RWPE2 (cell line): ENCODE results near the gene CBFA2T3.

Experiments used
- ATAC-seq: fragments of 200-7000 bp; cut with Tn5 transposase; 3 replicates; pipeline ENCODE4 v1.9.1; 2021; ENCODE audit warnings: low read depth
- DNase-seq: peaks from one replicate; pipeline ENCODE4 v3.0.0-alpha.2; 2020; ENCODE audit warnings: low spot score
- H3K27ac ChIP-seq: fragments of 450-650 bp; 2 replicates; pipeline ENCODE4 v1.5.1; 2017; ENCODE audit warnings: mild to moderate bottlenecking; ENCODE audit not compliant: poor library complexity, severe bottlenecking
- H3K27me3 ChIP-seq: fragments of 250-450 bp; sonication (Bioruptor Pico); 2 replicates; pipeline ENCODE4 v1.5.1; 2021; ENCODE audit warnings: mild to moderate bottlenecking, moderate library complexity; ENCODE audit not compliant: insufficient read depth, poor library complexity, severe bottlenecking
- H3K36me3 ChIP-seq: fragments of 250-450 bp; sonication (Bioruptor Pico); 2 replicates; pipeline ENCODE4 v1.5.1; 2020; ENCODE audit warnings: low read depth, mild to moderate bottlenecking, moderate library complexity
- H3K4me1 ChIP-seq: fragments of 250-450 bp; sonication (Bioruptor Pico); 2 replicates; pipeline ENCODE4 v1.5.1; 2021; ENCODE audit warnings: mild to moderate bottlenecking, moderate library complexity; ENCODE audit not compliant: insufficient read depth, poor library complexity, severe bottlenecking
- H3K4me3 ChIP-seq: fragments of 250-450 bp; sonication (Bioruptor Pico); 2 replicates; pipeline ENCODE4 v1.5.1; 2021; ENCODE audit warnings: mild to moderate bottlenecking, moderate library complexity; ENCODE audit not compliant: severe bottlenecking
- H3K9me3 ChIP-seq: fragments of 250-450 bp; sonication (Bioruptor Pico); 2 replicates; pipeline ENCODE4 v1.5.1; 2021; ENCODE audit warnings: mild to moderate bottlenecking, moderate library complexity; ENCODE audit not compliant: severe bottlenecking
- TF ChIP-seq, protein P1 (sequence below): fragments of 450-650 bp; IDR thresholded peaks from one replicate; pipeline ENCODE4 v1.5.1; 2017; ENCODE audit warnings: mild to moderate bottlenecking, moderate library complexity; ENCODE audit not compliant: poor library complexity, severe bottlenecking

The CBFA2T3 gene

DNA sequence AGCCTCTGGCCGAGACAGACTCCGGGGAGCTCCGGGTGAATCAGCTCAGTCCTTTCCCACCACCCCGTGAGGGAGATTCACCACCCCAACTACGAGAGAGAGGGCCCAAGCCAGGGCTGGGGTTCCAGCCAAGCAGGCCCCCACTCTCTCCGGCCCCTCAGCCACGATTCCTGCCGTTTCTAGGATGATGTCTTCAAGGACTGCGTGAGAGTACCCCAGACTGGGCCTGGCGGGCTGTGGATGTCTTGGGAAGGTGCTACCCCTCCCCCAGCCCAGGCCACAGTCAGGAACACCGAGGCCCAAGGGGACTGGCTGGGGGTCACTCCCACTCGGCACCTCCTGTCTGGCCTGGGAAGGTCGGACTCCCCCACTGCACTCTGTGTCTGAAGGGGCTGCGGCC, 89.0 kb downstream of the CBFA2T3 start:
- H3K9me3 ChIP-seq, result no peaks in the 10 kb centered on the region
- no peaks in the 10 kb centered on the region for H3K4me1 ChIP-seq
- no peak overlapping the region for H3K27ac ChIP-seq
- TF ChIP-seq, protein P1, sequence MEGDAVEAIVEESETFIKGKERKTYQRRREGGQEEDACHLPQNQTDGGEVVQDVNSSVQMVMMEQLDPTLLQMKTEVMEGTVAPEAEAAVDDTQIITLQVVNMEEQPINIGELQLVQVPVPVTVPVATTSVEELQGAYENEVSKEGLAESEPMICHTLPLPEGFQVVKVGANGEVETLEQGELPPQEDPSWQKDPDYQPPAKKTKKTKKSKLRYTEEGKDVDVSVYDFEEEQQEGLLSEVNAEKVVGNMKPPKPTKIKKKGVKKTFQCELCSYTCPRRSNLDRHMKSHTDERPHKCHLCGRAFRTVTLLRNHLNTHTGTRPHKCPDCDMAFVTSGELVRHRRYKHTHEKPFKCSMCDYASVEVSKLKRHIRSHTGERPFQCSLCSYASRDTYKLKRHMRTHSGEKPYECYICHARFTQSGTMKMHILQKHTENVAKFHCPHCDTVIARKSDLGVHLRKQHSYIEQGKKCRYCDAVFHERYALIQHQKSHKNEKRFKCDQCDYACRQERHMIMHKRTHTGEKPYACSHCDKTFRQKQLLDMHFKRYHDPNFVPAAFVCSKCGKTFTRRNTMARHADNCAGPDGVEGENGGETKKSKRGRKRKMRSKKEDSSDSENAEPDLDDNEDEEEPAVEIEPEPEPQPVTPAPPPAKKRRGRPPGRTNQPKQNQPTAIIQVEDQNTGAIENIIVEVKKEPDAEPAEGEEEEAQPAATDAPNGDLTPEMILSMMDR, result no peak
- H3K4me3 ChIP-seq, result no peak overlapping the region
- DNase-seq (no peak), ATAC-seq (no peak)
- H3K27me3 ChIP-seq, result no peaks in the 10 kb centered on the region
- H3K36me3 ChIP-seq, result no peaks in the 10 kb centered on the region

DNA sequence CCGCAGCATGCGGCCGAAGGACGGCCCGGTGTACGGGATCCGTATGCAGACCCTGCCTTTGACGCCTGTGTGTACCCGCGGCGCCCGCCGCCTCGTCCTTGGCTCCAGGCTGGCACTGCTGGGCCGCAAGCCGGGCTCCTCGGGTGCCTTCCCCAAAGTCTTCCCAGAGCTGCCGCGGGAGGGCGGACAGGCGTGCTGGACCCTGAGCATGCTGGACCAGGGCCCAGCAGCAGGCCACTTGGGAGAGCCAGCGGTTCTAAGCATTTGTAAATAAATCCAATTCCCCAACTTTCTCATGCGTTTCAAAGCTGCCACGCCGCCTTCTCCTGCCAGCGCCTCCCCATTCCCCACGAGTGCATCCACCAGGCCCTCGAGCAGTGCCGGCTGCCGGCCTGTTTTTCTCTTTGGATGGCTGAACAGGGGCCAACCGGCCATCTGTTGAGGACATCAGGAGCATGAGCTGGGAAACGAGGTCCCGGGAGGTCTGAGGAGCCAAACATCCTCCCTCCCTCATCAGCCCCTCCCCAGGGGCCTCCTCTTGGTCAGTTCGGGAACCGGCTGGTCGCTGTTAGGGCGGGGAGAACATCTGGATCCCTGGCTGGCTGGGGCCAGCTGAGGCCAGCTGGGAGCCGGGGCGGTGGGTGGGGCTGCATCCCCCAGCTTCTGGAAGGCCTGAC, 90.0 kb downstream of the CBFA2T3 start:
- H3K4me1 ChIP-seq, result no peaks in the 10 kb centered on the region
- TF ChIP-seq, protein P1, result no peak
- no peak for ATAC-seq

DNA sequence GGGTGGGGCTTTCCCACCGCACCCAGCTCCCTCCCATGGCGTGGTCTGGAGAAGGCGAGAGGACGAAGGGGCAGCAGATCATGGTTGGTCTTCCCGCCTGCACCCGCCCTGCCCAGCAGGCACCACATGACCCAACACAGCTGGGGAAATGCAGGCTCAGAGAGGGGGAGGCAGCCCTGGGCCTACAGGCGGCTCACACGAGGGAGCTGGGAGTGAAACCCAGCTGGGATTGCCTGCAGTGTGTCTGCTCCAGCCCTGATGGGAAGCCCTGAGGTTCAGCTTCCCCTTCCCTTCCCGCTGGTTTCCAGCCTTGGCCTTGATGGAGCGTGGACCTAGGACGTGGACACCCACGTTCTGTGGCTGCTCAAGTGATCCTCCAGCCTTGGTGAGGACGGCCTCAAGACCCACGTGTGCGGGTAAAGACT, 90.6 kb downstream of the CBFA2T3 start:
- H3K4me1 ChIP-seq, result no peaks in the 10 kb centered on the region
- H3K27me3 ChIP-seq, result no peaks in the 10 kb centered on the region
- H3K27ac ChIP-seq, result no peak overlapping the region
- H3K4me3 ChIP-seq, result no peak overlapping the region
- H3K36me3 ChIP-seq, result no peaks in the 10 kb centered on the region
- H3K9me3 ChIP-seq, result no peaks in the 10 kb centered on the region
- TF ChIP-seq, protein P1, result no peak
- ATAC-seq (no peak), DNase-seq (no peak)

More for the DNA sequence above, 90.0 kb downstream of the CBFA2T3 start:
- Histone ChIP-seq H3K4me3 (no peak overlapping the region), H3K36me3 (no peaks in the 10 kb centered on the region), H3K9me3 (no peaks in the 10 kb centered on the region), H3K27ac (no peak overlapping the region), H3K27me3 (no peaks in the 10 kb centered on the region)
- no peak for DNase-seq

GRCh38 chr16:88885693-88886280, 91.2 kb downstream of the CBFA2T3 start:
- no peaks in the 10 kb centered on the region for H3K4me1 ChIP-seq
- no peak overlapping the region for H3K27ac ChIP-seq
- TF ChIP-seq, protein P1, result no peak
- H3K36me3 ChIP-seq, result no peaks in the 10 kb centered on the region
- H3K27me3 ChIP-seq, result peaks cover 5% of the 10 kb centered on the region
- DNase-seq (no peak), ATAC-seq (no peak)
- no peaks in the 10 kb centered on the region for H3K9me3 ChIP-seq
- H3K4me3 ChIP-seq, result no peak overlapping the region

DNA sequence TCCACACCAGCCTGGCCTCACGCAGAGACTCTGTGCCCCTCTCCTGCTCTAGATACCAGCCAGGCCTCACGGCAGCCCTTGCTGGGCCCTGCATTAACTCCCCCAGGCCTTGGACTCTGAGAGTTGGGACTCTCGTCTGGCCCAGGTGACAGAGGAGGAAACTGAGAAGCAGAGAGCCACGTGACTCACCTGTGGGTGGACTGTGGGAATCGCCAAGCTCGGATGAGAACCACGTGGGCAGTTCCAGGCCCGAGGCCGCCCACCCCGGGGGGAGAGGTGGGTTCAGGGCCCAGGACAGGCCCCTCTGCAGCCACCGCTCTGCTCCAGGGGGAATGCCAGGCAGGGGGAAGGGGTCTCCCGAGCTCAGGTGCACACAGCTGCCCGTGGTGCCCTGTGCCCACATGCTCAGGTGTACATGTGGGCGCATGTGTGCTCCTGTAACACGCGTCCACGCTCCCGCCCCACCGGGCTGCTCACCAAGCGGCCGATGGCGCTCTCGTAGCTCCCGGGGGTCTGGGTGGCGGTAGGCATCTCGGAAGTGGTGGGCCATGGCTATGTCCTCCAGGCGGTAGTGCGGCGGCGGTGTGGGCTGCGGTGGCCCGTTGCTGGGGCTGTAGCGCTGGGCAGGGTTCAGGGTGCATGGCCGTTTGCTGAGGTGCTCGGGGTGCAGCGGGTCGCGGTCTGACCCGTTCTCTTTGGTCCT, 92.3 kb downstream of the CBFA2T3 start:
- Histone ChIP-seq H3K9me3 (no peaks in the 10 kb centered on the region), H3K4me3 (no peak overlapping the region), H3K4me1 (no peaks in the 10 kb centered on the region), H3K27ac (no peak overlapping the region), H3K27me3 (peaks cover 9% of the 10 kb centered on the region), H3K36me3 (no peaks in the 10 kb centered on the region)
- DNase-seq, result no peak
- no peak for ATAC-seq
- TF ChIP-seq, protein P1, result no peak
